ENCODE results near the gene FAM193B. TPM values are rescaled to one million over a fixed set of nuclear protein-coding genes. Genes with fewer than 3 reads are reported as not detected.

Gene FAM193B
- total RNA-seq, 4 donors from 2014 or later = 77.1 to 205 (median 177) TPM

GRCh38 chr5:177601126-177601525 lies 46.8 kb upstream of the FAM193B start:
- Histone ChIP-seq H3K9me3 (no peaks in the 10 kb centered on the region), H3K27ac (peak overlapping the region in 1 of 4 donors; percentile 94), H3K4me3 (peak overlapping the region in 3 of 4 donors; percentile 85 to 91 (median 87)), H3K36me3 (peaks cover 0 to 6% (median 0%) of the 10 kb centered on the region in 3 donors), H3K4me1 (peaks cover 0 to 21% (median 0%) of the 10 kb centered on the region in 4 donors), H3K27me3 (no peaks in the 10 kb centered on the region)
- no peak for DNase-seq
- TF ChIP-seq POLR2A (IDR thresholded peaks at IDR 0.05) (no peak), CTCF (IDR thresholded peaks at IDR 0.05) (no peak)

- Histone ChIP-seq H3K4me1 (peaks cover 0 to 21% (median 0%) of the 10 kb centered on the region in 4 donors), H3K4me3 (peak overlapping the region; percentile 85 to 95 (median 89)), H3K27me3 (no peaks in the 10 kb centered on the region), H3K27ac (peak overlapping the region; percentile 85 to 94 (median 86)), H3K36me3 (peaks cover 0 to 12% (median 0%) of the 10 kb centered on the region in 3 donors), H3K9me3 (no peaks in the 10 kb centered on the region)
- DNase-seq = peak in 1 of 3 donors; percentile 28
- no peak for TF ChIP-seq POLR2A (IDR thresholded peaks at IDR 0.05)
- no peak for TF ChIP-seq CTCF (IDR thresholded peaks at IDR 0.05)
These were observed 46.2 kb upstream of the FAM193B start for GRCh38 chr5:177600508-177601018.

GRCh38 chr5:177599731-177600507 lies 45.6 kb upstream of the FAM193B start, which contains the start of gene B4GALT7:
B4GALT7 (plus strand) TSS chr5:177600132; CDS start chr5:177600211, 79 bp downstream.
- TF ChIP-seq CTCF (IDR thresholded peaks at IDR 0.05) (peak in 4 of 6 experiments; percentile 5 to 33 (median 17)), POLR2A (IDR thresholded peaks at IDR 0.05) (peak; percentile 58 to 87)
- H3K36me3 ChIP-seq = peaks cover 0 to 18% (median 0%) of the 10 kb centered on the region in 3 donors
- H3K27me3 ChIP-seq = no peaks in the 10 kb centered on the region
- peak within 1 kb of the TSS; percentile 85 to 94 (median 86) for H3K27ac ChIP-seq
- H3K4me1 ChIP-seq = peaks cover 0 to 15% (median 0%) of the 10 kb centered on the region in 4 donors
- peak within 1 kb of the TSS; percentile 85 to 95 (median 89) for H3K4me3 ChIP-seq
- no peaks in the 10 kb centered on the region for H3K9me3 ChIP-seq
- DNase-seq = peak; percentile 72 to 95 (median 92)

- peaks cover 0 to 33% (median 0%) of the 10 kb centered on the region in 3 donors for H3K36me3 ChIP-seq
- no peak overlapping the region for H3K4me3 ChIP-seq
- peak in 1 of 3 donors; percentile 31 for DNase-seq
- no peaks in the 10 kb centered on the region for H3K9me3 ChIP-seq
- H3K27me3 ChIP-seq = no peaks in the 10 kb centered on the region
- TF ChIP-seq CTCF (IDR thresholded peaks at IDR 0.05) = no peak
- TF ChIP-seq POLR2A (IDR thresholded peaks at IDR 0.05) = no peak
- peaks cover 0 to 9% (median 0%) of the 10 kb centered on the region in 4 donors for H3K4me1 ChIP-seq
- H3K27ac ChIP-seq = no peak overlapping the region
These were observed 44.1 kb upstream of the FAM193B start for GRCh38 chr5:177598477-177598876.

- TF ChIP-seq POLR2A (IDR thresholded peaks at IDR 0.05) (no peak), CTCF (IDR thresholded peaks at IDR 0.05) (no peak)
- peaks cover 0 to 33% (median 0%) of the 10 kb centered on the region in 3 donors for H3K36me3 ChIP-seq
- no peak overlapping the region for H3K27ac ChIP-seq
- peaks cover 0 to 17% (median 0%) of the 10 kb centered on the region in 4 donors for H3K4me1 ChIP-seq
- no peaks in the 10 kb centered on the region for H3K27me3 ChIP-seq
- no peaks in the 10 kb centered on the region for H3K9me3 ChIP-seq
- peak in 1 of 3 donors; percentile 31 for DNase-seq
- no peak overlapping the region for H3K4me3 ChIP-seq
These were observed 42.4 kb upstream of the FAM193B start for GRCh38 chr5:177596775-177597238.

Data from Peyer's patch (tissue), 4 donors.